GM20431 (cell line): Measurements from ENCODE around the gene PLXNA3.

Source experiments
- in situ Hi-C: fragments of 300-500 bp; cut with MseI, MboI; formaldehyde crosslinking; loops from one replicate; pipeline ENCODE4 v1.15.0; 2020; ENCODE audit warnings: low sequenced_read_pairs; ENCODE audit not compliant: unreplicated experiment

The PLXNA3 gene

GRCh38 chrX:154434394-154435168, 23.5 kb upstream of the PLXNA3 start:
- in situ Hi-C loops: no loop called here

GRCh38 chrX:154435171-154435733, 22.8 kb upstream of the PLXNA3 start:
- in situ Hi-C loops: no loop called here

- in situ Hi-C loops: no loop called here
Measured at GRCh38 chrX:154436374-154436982, 21.6 kb upstream of the PLXNA3 start.

- in situ Hi-C loops: no loop called here
Measured at GRCh38 chrX:154436983-154437752, 20.9 kb upstream of the PLXNA3 start, which contains the start of gene GDI1. TSS of gene GDI1 (plus strand) at chrX:154437154. CDS start at chrX:154437255, 101 bp downstream.

GRCh38 chrX:154437971-154438893, 19.8 kb upstream of the PLXNA3 start:
- in situ Hi-C loops: no loop called here

GRCh38 chrX:154439841-154440240, 18.2 kb upstream of the PLXNA3 start:
- in situ Hi-C loops: no loop called here

GRCh38 chrX:154440623-154441357, 17.3 kb upstream of the PLXNA3 start:
- in situ Hi-C loops: no loop called here

GRCh38 chrX:154441564-154441963, 16.5 kb upstream of the PLXNA3 start:
- in situ Hi-C loops: no loop called here

GRCh38 chrX:154441984-154442707, 15.9 kb upstream of the PLXNA3 start:
- in situ Hi-C loops: no loop called here

GRCh38 chrX:154443479-154443910, 14.6 kb upstream of the PLXNA3 start:
- in situ Hi-C loops: no loop called here

GRCh38 chrX:154443992-154444754, 13.9 kb upstream of the PLXNA3 start, which contains the start of gene FAM50A:
TSS of gene FAM50A (plus strand) at chrX:154444141. CDS start at chrX:154444236, 95 bp downstream.
- in situ Hi-C loops: no loop called here

- in situ Hi-C loops: no loop called here
Measured at GRCh38 chrX:154444755-154445246, 13.3 kb upstream of the PLXNA3 start.

GRCh38 chrX:154445776-154446175, 12.3 kb upstream of the PLXNA3 start:
- in situ Hi-C loops: no loop called here

- in situ Hi-C loops: no loop called here
Measured at GRCh38 chrX:154446430-154446829, 11.7 kb upstream of the PLXNA3 start.

- in situ Hi-C loops: no loop called here
Measured at GRCh38 chrX:154448484-154448883, 9.6 kb upstream of the PLXNA3 start.

- in situ Hi-C loops: no loop called here
Measured at GRCh38 chrX:154449618-154450017, 8.5 kb upstream of the PLXNA3 start.

GRCh38 chrX:154450312-154450711, 7.8 kb upstream of the PLXNA3 start:
- in situ Hi-C loops: no loop called here
